Prostate gland (tissue), 2 donors: ENCODE results near the gene FMNL2. TPM values are rescaled to one million over a fixed set of nuclear protein-coding genes. Genes with fewer than 3 reads are reported as not detected.

Source experiments
- DNase-seq: peaks from one replicate; pipeline ENCODE4 v3.0.0-alpha.2; 2019; ENCODE audit warnings: low spot score
- H3K27ac ChIP-seq, 2 donors: fragments of 200-600 bp; sonication (generic); 2 replicates each; pipeline ENCODE4 v1.5.1; 2017 to 2019
- H3K27me3 ChIP-seq: fragments of 200-600 bp; sonication (generic); replicated peaks from 2 replicates; pipeline ENCODE4 v1.5.1; 2019; ENCODE audit not compliant: insufficient read depth
- H3K36me3 ChIP-seq, 2 donors: fragments of 200-600 bp; sonication (generic); 1 replicate in 1 of 2; 2 replicates in 1 of 2; pipeline versions ENCODE4 v1.5.1 to v1.8.1; 2017 to 2019
- H3K4me1 ChIP-seq: fragments of 200-600 bp; sonication (generic); replicated peaks from 2 replicates; pipeline ENCODE4 v1.5.1; 2019
- H3K4me3 ChIP-seq, 2 donors: fragments of 200-600 bp; sonication (generic); 2 replicates each; pipeline ENCODE4 v1.5.1; 2017 to 2019
- H3K9me3 ChIP-seq: fragments of 200-600 bp; sonication (generic); 2 replicates; pipeline ENCODE4 v1.5.1; 2017
- POLR2A ChIP-seq: fragments of 450-650 bp; IDR thresholded peaks from one replicate; pipeline ENCODE4 v1.6.1; 2016; ENCODE audit warnings: antibody characterized with exemption, mild to moderate bottlenecking
- POLR2AphosphoS5 ChIP-seq: sonication (generic); formaldehyde crosslinking; IDR thresholded peaks from one replicate; pipeline ENCODE4 v1.6.1; 2017; ENCODE audit warnings: antibody characterized with exemption
- WGBS: methylation state at CpG from one replicate; pipeline ENCODE4 v1.1.5; 2018; 5-methylcytosine and 5-hydroxymethylcytosine counted together
- intact Hi-C: fragments of 100-400 bp; cut with DNase I; formaldehyde crosslinking; loops from one replicate; pipeline ENCODE4 v1.14.2; 2022
- total RNA-seq, 2 donors: library from RNA; depleted of rRNA; stranded (reverse); fragments of >200 nt; gene quantifications; one replicate each; pipeline ENCODE4 v1.1.0, GENCODE V29; 2016
- TF ChIP-seq, protein P1 (sequence below), 4 experiments: fragments of 200-600 bp in 2 of 4; fragments of 450-650 bp in 2 of 4; sonication (generic) in 2 of 4; IDR thresholded peaks; 1 replicate in 3 of 4; 2 replicates in 1 of 4; pipeline ENCODE4 v1.5.1; 2016 to 2019; ENCODE audit warnings: antibody characterized with exemption in 4 of 4, mild to moderate bottlenecking in 2 of 4, moderate library complexity in 2 of 4

Gene FMNL2
- total RNA-seq, 2 donors from 2014 or later = 9.8 to 19.4 TPM

GRCh38 chr2:152450176-152450575 is 115.2 kb downstream of the FMNL2 start:
- Histone ChIP-seq H3K4me3 (no peak overlapping the region), H3K27ac (no peak overlapping the region), H3K4me1 (no peaks in the 10 kb centered on the region), H3K36me3 (no peaks in the 10 kb centered on the region), H3K27me3 (no peaks in the 10 kb centered on the region), H3K9me3 (no peaks in the 10 kb centered on the region)
- no peak for DNase-seq
- TF ChIP-seq POLR2AphosphoS5 = no peak
- intact Hi-C loops = no loop called here
- 88% methylated on average over 4 of the region's 4 CpGs for WGBS

GRCh38 chr2:152452256-152452973 is 117.4 kb downstream of the FMNL2 start:
- no peaks in the 10 kb centered on the region for H3K27me3 ChIP-seq
- no peaks in the 10 kb centered on the region for H3K36me3 ChIP-seq
- intact Hi-C loops = no loop called here
- TF ChIP-seq POLR2A = no peak
- TF ChIP-seq POLR2AphosphoS5 = no peak
- 83% methylated on average over 13 of the region's 13 CpGs for WGBS
- no peak for DNase-seq
- no peaks in the 10 kb centered on the region for H3K4me1 ChIP-seq
- H3K27ac ChIP-seq = no peak overlapping the region
- no peak overlapping the region for H3K4me3 ChIP-seq
- no peaks in the 10 kb centered on the region for H3K9me3 ChIP-seq

GRCh38 chr2:152453129-152453911 is 118.3 kb downstream of the FMNL2 start:
- intact Hi-C loops = no loop called here
- Histone ChIP-seq H3K27me3 (no peaks in the 10 kb centered on the region), H3K9me3 (no peaks in the 10 kb centered on the region), H3K27ac (no peak overlapping the region), H3K4me3 (no peak overlapping the region), H3K4me1 (no peaks in the 10 kb centered on the region), H3K36me3 (no peaks in the 10 kb centered on the region)
- TF ChIP-seq, protein P1, sequence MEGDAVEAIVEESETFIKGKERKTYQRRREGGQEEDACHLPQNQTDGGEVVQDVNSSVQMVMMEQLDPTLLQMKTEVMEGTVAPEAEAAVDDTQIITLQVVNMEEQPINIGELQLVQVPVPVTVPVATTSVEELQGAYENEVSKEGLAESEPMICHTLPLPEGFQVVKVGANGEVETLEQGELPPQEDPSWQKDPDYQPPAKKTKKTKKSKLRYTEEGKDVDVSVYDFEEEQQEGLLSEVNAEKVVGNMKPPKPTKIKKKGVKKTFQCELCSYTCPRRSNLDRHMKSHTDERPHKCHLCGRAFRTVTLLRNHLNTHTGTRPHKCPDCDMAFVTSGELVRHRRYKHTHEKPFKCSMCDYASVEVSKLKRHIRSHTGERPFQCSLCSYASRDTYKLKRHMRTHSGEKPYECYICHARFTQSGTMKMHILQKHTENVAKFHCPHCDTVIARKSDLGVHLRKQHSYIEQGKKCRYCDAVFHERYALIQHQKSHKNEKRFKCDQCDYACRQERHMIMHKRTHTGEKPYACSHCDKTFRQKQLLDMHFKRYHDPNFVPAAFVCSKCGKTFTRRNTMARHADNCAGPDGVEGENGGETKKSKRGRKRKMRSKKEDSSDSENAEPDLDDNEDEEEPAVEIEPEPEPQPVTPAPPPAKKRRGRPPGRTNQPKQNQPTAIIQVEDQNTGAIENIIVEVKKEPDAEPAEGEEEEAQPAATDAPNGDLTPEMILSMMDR (IDR thresholded peaks at IDR 0.05) = no peak
- TF ChIP-seq POLR2AphosphoS5 (no peak), POLR2A (no peak)
- WGBS = 72% methylated on average over 9 of the region's 9 CpGs
- DNase-seq = no peak

DNA sequence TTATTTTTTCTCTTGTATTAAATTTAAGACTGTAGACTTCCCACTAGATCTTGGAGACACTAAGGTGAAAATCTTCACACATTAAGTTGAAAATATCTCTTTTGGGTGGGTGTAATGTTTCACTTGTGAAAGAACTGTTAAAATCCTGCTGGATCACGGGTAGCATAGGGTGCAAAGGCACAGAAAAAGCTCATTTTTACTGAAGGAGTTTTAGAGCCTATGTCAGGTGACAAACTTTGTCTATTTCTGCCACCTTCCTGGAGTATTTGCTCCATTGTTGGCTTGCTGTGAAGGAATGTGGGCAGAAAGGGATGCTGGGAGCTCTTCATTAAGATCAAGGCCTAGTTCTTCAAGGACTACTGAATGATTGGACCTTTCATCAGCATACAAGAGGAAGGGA is 119.4 kb downstream of the FMNL2 start:
- no peak overlapping the region for H3K4me3 ChIP-seq
- H3K9me3 ChIP-seq = no peaks in the 10 kb centered on the region
- no peak for TF ChIP-seq POLR2A
- TF ChIP-seq, protein P1 (IDR thresholded peaks at IDR 0.05) = no peak
- no peak for TF ChIP-seq POLR2AphosphoS5
- H3K4me1 ChIP-seq = no peaks in the 10 kb centered on the region
- 97% methylated on average over 1 of the region's 1 CpG for WGBS
- H3K27me3 ChIP-seq = no peaks in the 10 kb centered on the region
- DNase-seq = no peak
- intact Hi-C loops = no loop called here
- H3K27ac ChIP-seq = no peak overlapping the region
- H3K36me3 ChIP-seq = no peaks in the 10 kb centered on the region

GRCh38 chr2:152454960-152455359 is 120.0 kb downstream of the FMNL2 start:
- TF ChIP-seq POLR2AphosphoS5 (no peak), POLR2A (no peak)
- TF ChIP-seq, protein P1 (IDR thresholded peaks at IDR 0.05) = no peak
- no peak overlapping the region for H3K27ac ChIP-seq
- H3K4me1 ChIP-seq = no peaks in the 10 kb centered on the region
- intact Hi-C loops = no loop called here
- H3K9me3 ChIP-seq = no peaks in the 10 kb centered on the region
- no peaks in the 10 kb centered on the region for H3K27me3 ChIP-seq
- no peaks in the 10 kb centered on the region for H3K36me3 ChIP-seq
- no peak for DNase-seq
- no peak overlapping the region for H3K4me3 ChIP-seq
- WGBS = 31% methylated on average over 1 of the region's 1 CpG
